Measurements from ENCODE around the gene OR56A1.

Gene OR56A1

DNA sequence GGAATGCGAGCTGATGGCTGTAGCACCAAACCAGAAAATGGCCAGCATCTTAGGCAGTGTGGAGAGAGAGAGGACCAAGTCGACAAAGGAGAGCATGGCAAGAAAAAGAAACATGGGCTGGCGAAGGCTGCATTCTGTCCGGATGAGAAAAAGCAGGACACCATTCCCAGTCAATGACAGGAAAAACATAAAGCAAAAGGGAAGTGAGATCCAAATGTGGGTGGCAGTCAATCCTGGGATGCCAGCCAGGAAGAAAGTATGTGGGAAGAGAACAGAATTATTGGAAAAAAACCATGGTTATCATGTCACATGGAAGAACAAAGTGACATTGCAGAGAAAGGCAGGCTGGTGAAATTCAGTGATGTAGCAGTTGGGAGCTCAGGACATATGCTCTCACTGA is 36.9 kb upstream of the OR56A1 start:
- no peak for TF ChIP-seq EZH2phosphoT487 (IDR thresholded peaks at IDR 0.05; ENCODE audit: borderline replicate concordance)
- TF ChIP-seq, protein P1, sequence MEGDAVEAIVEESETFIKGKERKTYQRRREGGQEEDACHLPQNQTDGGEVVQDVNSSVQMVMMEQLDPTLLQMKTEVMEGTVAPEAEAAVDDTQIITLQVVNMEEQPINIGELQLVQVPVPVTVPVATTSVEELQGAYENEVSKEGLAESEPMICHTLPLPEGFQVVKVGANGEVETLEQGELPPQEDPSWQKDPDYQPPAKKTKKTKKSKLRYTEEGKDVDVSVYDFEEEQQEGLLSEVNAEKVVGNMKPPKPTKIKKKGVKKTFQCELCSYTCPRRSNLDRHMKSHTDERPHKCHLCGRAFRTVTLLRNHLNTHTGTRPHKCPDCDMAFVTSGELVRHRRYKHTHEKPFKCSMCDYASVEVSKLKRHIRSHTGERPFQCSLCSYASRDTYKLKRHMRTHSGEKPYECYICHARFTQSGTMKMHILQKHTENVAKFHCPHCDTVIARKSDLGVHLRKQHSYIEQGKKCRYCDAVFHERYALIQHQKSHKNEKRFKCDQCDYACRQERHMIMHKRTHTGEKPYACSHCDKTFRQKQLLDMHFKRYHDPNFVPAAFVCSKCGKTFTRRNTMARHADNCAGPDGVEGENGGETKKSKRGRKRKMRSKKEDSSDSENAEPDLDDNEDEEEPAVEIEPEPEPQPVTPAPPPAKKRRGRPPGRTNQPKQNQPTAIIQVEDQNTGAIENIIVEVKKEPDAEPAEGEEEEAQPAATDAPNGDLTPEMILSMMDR (conservative IDR thresholded peaks at IDR 0.05; ENCODE audit: low read length): no peak
- H3K9me2 ChIP-seq (replicated peaks; ENCODE audit: low read depth, low read length): no peaks in the 10 kb centered on the region
- H3K4me3 ChIP-seq (ENCODE audit: low read length, poor library complexity, severe bottlenecking): no peak overlapping the region
- H3F3A ChIP-seq (ENCODE audit: low read depth): no peaks in the 10 kb centered on the region
- H3K9me3 ChIP-seq (ENCODE audit: insufficient read depth, low read depth, low read length): no peaks in the 10 kb centered on the region
- H2AFZ ChIP-seq (ENCODE audit: low read length): no peak overlapping the region
- no peaks in the 10 kb centered on the region for H4K20me1 ChIP-seq (ENCODE audit: insufficient read depth, low read length, poor library complexity, severe bottlenecking)
- no peaks in the 10 kb centered on the region for H3K79me2 ChIP-seq (ENCODE audit: insufficient read depth, low read length)
- H3K9ac ChIP-seq (ENCODE audit: low read depth, low read length, poor library complexity, severe bottlenecking): no peak overlapping the region
- no peaks in the 10 kb centered on the region for H3K27me3 ChIP-seq (ENCODE audit: insufficient read depth, low read length, poor library complexity, severe bottlenecking)
- H3K36me3 ChIP-seq (ENCODE audit: insufficient read depth, low read length): no peaks in the 10 kb centered on the region
- no peaks in the 10 kb centered on the region for H3K4me1 ChIP-seq (ENCODE audit: insufficient read depth, low read length, poor library complexity, severe bottlenecking)
- H3K4me2 ChIP-seq (ENCODE audit: low read depth, low read length, poor library complexity, severe bottlenecking): no peak overlapping the region

DNA sequence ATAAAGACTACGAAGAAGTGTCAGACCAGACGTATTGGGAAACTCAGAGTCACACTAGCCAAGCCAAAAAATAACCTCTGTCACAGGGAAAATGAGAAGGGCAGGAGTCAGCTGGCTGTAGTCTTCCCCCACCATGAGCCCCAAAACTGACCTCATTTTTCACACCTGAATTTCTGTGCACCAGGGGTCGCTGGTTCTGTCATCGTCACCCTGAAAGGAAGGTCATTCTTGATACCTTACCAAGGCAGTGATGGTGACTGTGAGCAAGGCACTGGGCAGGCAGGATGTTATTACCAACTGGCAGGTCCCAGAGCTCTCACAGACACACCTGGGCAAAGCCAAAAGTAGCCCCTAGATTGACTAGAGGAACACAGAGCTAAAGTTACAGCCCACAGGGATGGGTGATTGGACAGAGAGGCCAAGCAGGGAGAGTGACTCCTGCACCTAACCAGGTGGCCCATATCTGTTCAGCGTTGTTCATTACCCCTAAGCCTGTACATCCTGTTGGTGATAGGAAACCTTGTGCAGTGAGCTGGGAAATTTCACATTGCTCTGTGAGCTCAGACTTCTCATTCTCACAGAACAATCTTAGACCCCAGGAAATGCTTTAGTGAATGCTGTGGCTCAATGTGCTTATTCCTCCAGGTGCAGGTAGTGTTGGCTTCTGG is 32.3 kb upstream of the OR56A1 start:
- Histone ChIP-seq H3K79me2 (ENCODE audit: insufficient read depth, low read length) (no peaks in the 10 kb centered on the region), H4K20me1 (ENCODE audit: insufficient read depth, low read length, poor library complexity, severe bottlenecking) (no peaks in the 10 kb centered on the region), H3F3A (ENCODE audit: low read depth) (no peaks in the 10 kb centered on the region), H3K4me1 (ENCODE audit: insufficient read depth, low read length, poor library complexity, severe bottlenecking) (no peaks in the 10 kb centered on the region), H3K9me2 (replicated peaks; ENCODE audit: low read depth, low read length) (no peaks in the 10 kb centered on the region), H3K27me3 (ENCODE audit: insufficient read depth, low read length, poor library complexity, severe bottlenecking) (no peaks in the 10 kb centered on the region), H3K9me3 (ENCODE audit: insufficient read depth, low read depth, low read length) (no peaks in the 10 kb centered on the region), H2AFZ (ENCODE audit: low read length) (no peak overlapping the region), H3K9ac (ENCODE audit: low read depth, low read length, poor library complexity, severe bottlenecking) (no peak overlapping the region), H3K4me3 (ENCODE audit: low read length, poor library complexity, severe bottlenecking) (no peak overlapping the region), H3K4me2 (ENCODE audit: low read depth, low read length, poor library complexity, severe bottlenecking) (no peak overlapping the region), H3K36me3 (ENCODE audit: insufficient read depth, low read length) (no peaks in the 10 kb centered on the region)
- TF ChIP-seq, protein P1 (conservative IDR thresholded peaks at IDR 0.05; ENCODE audit: low read length): no peak
- no peak for TF ChIP-seq EZH2phosphoT487 (IDR thresholded peaks at IDR 0.05; ENCODE audit: borderline replicate concordance)

- Histone ChIP-seq H3K79me2 (ENCODE audit: insufficient read depth, low read length) (no peaks in the 10 kb centered on the region), H3F3A (ENCODE audit: low read depth) (no peaks in the 10 kb centered on the region), H3K9me2 (replicated peaks; ENCODE audit: low read depth, low read length) (no peaks in the 10 kb centered on the region), H2AFZ (ENCODE audit: low read length) (no peak overlapping the region), H3K9me3 (ENCODE audit: insufficient read depth, low read depth, low read length) (no peaks in the 10 kb centered on the region), H3K9ac (ENCODE audit: low read depth, low read length, poor library complexity, severe bottlenecking) (no peak overlapping the region), H4K20me1 (ENCODE audit: insufficient read depth, low read length, poor library complexity, severe bottlenecking) (no peaks in the 10 kb centered on the region), H3K27me3 (ENCODE audit: insufficient read depth, low read length, poor library complexity, severe bottlenecking) (no peaks in the 10 kb centered on the region), H3K36me3 (ENCODE audit: insufficient read depth, low read length) (no peaks in the 10 kb centered on the region), H3K4me1 (ENCODE audit: insufficient read depth, low read length, poor library complexity, severe bottlenecking) (no peaks in the 10 kb centered on the region), H3K4me3 (ENCODE audit: low read length, poor library complexity, severe bottlenecking) (no peak overlapping the region), H3K4me2 (ENCODE audit: low read depth, low read length, poor library complexity, severe bottlenecking) (no peak overlapping the region)
- TF ChIP-seq, protein P1 (conservative IDR thresholded peaks at IDR 0.05; ENCODE audit: low read length): no peak
- no peak for TF ChIP-seq EZH2phosphoT487 (IDR thresholded peaks at IDR 0.05; ENCODE audit: borderline replicate concordance)
Measured at GRCh38 chr11:6061475-6061874, 30.9 kb upstream of the OR56A1 start.
